Muscle layer of duodenum (tissue), 2 donors: ENCODE results near the gene VKORC1L1.
A peak's percentile ranks its signal among the peaks of the same experiment; 100 is the strongest.

Experiments
- H3K27ac ChIP-seq: one replicate; pipeline ENCODE4 v1.7.0; 2013; ENCODE audit warnings: mild to moderate bottlenecking, low read length
- H3K27me3 ChIP-seq: one replicate; pipeline ENCODE4 v1.7.0; 2013; ENCODE audit warnings: low read depth, mild to moderate bottlenecking, control low read depth, low read length
- H3K36me3 ChIP-seq, 2 donors: one replicate each; pipeline ENCODE4 v1.7.0; 2013; ENCODE audit warnings: low read length in 2 of 2, control low read depth in 1 of 2, mild to moderate bottlenecking in 1 of 2; ENCODE audit not compliant: insufficient read depth in 2 of 2, control insufficient read depth in 1 of 2
- H3K4me1 ChIP-seq, 2 donors: one replicate each; pipeline ENCODE4 v1.7.0; 2013; ENCODE audit warnings: low read length in 2 of 2, mild to moderate bottlenecking in 2 of 2, control low read depth in 1 of 2, moderate library complexity in 1 of 2; ENCODE audit not compliant: insufficient read depth in 2 of 2, control insufficient read depth in 1 of 2
- H3K4me3 ChIP-seq, 2 donors: one replicate each; pipeline ENCODE4 v1.7.0; 2013; ENCODE audit warnings: low read length in 2 of 2, low read depth in 1 of 2, mild to moderate bottlenecking in 1 of 2
- H3K9me3 ChIP-seq, 2 donors: one replicate each; pipeline ENCODE4 v1.7.0; 2013; ENCODE audit warnings: low read length in 2 of 2, control low read depth in 1 of 2, mild to moderate bottlenecking in 1 of 2; ENCODE audit not compliant: control insufficient read depth in 1 of 2
- donor health status: healthy.

VKORC1L1 gene

GRCh38 chr7:65968256-65969185 is 95.6 kb downstream of the VKORC1L1 start:
- peaks cover 27 to 88% of the 10 kb centered on the region in 2 donors for H3K36me3 ChIP-seq
- no peak overlapping the region for H3K27ac ChIP-seq
- no peak overlapping the region for H3K4me3 ChIP-seq
- H3K9me3 ChIP-seq = no peaks in the 10 kb centered on the region
- H3K4me1 ChIP-seq = no peaks in the 10 kb centered on the region
- no peaks in the 10 kb centered on the region for H3K27me3 ChIP-seq

GRCh38 chr7:65971021-65971420 is 98.1 kb downstream of the VKORC1L1 start:
- Histone ChIP-seq H3K27ac (no peak overlapping the region), H3K36me3 (peaks cover 27 to 95% of the 10 kb centered on the region in 2 donors)

GRCh38 chr7:65972976-65973375 is 100.1 kb downstream of the VKORC1L1 start:
- H3K27me3 ChIP-seq = no peaks in the 10 kb centered on the region
- no peaks in the 10 kb centered on the region for H3K9me3 ChIP-seq
- peaks cover 24 to 86% of the 10 kb centered on the region in 2 donors for H3K36me3 ChIP-seq
- H3K4me1 ChIP-seq = no peaks in the 10 kb centered on the region
- H3K27ac ChIP-seq = no peak overlapping the region
- H3K4me3 ChIP-seq = no peak overlapping the region

More at GRCh38 chr7:65971021-65971420, 98.1 kb downstream of the VKORC1L1 start:
- Histone ChIP-seq H3K9me3 (no peaks in the 10 kb centered on the region), H3K4me3 (no peak overlapping the region), H3K27me3 (no peaks in the 10 kb centered on the region), H3K4me1 (no peaks in the 10 kb centered on the region)

DNA sequence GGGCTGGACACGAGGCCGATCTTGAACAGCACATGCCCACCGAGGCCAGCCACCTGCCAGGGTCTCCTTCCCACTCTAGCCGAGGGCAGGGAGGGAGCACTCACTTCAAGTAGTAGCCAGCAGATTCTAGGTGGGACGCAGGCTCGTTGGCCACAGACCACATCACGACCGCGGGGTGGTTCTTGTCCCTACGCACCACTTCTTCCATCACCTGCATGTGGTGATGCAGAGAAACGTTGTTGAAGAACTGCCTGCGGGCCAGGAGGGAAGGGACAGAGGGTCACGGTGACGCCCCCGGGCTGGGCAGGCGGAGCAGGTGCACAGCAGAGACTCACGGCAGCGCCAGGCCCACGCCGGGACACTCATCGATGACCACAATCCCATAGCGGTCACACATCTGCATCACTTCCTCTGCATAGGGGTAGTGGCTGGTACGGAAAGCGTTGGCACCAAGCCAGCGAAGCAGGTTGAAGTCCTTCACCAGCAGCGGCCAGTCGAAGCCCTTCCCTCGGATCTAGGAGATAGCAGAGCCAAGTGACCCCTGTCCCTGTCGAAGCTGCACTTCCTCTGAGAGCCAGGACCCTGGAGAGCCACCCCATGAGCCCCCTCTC is 101.4 kb downstream of the VKORC1L1 start:
- Histone ChIP-seq H3K27me3 (no peaks in the 10 kb centered on the region), H3K4me1 (no peaks in the 10 kb centered on the region), H3K4me3 (no peak overlapping the region), H3K9me3 (no peaks in the 10 kb centered on the region), H3K36me3 (peaks cover 27 to 80% of the 10 kb centered on the region in 2 donors), H3K27ac (no peak overlapping the region)

- Histone ChIP-seq H3K36me3 (peaks cover 31 to 79% of the 10 kb centered on the region in 2 donors), H3K27me3 (no peaks in the 10 kb centered on the region), H3K9me3 (no peaks in the 10 kb centered on the region), H3K27ac (no peak overlapping the region), H3K4me3 (no peak overlapping the region), H3K4me1 (no peaks in the 10 kb centered on the region)
Measured at GRCh38 chr7:65974876-65975275, 102.0 kb downstream of the VKORC1L1 start.

DNA sequence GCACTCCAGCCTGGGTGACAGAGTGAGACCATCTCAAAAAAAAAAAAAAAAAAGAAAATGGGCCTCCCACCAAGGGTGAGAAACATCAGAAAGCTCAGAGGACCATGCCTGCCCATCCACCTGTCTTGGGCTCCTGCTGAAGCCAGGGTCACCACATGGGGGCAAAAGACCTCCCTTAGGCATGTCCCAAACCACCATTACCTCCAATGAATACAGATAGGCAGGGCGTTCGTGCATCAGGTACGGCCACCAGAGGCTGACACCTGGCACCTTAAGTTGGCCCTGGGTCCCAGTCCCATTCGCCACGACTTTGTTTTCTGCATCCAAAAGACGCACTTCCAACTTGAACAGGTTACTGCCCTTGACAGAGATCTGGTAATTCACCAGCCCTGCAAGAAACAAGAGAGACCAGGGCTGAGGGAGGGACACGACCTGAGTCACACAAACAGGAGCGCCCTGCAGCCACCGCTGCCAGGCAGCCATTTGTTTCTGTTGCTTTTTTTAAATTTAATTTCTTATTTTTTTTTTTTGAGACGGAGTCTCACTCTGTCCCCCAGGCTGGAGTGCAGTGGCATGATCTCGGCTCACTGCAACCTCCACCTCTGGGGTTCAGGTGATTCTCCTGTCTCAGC is 103.1 kb downstream of the VKORC1L1 start:
- Histone ChIP-seq H3K4me3 (no peak overlapping the region), H3K27me3 (no peaks in the 10 kb centered on the region), H3K27ac (no peak overlapping the region), H3K36me3 (peaks cover 27 to 71% of the 10 kb centered on the region in 2 donors), H3K4me1 (peaks cover 0 to 8% of the 10 kb centered on the region in 2 donors), H3K9me3 (no peaks in the 10 kb centered on the region)

GRCh38 chr7:65976659-65977196 is 103.9 kb downstream of the VKORC1L1 start:
- H3K4me3 ChIP-seq = no peak overlapping the region
- H3K27me3 ChIP-seq = no peaks in the 10 kb centered on the region
- H3K9me3 ChIP-seq = no peaks in the 10 kb centered on the region
- H3K4me1 ChIP-seq = peaks cover 0 to 13% of the 10 kb centered on the region in 2 donors
- peaks cover 27 to 63% of the 10 kb centered on the region in 2 donors for H3K36me3 ChIP-seq
- no peak overlapping the region for H3K27ac ChIP-seq

DNA sequence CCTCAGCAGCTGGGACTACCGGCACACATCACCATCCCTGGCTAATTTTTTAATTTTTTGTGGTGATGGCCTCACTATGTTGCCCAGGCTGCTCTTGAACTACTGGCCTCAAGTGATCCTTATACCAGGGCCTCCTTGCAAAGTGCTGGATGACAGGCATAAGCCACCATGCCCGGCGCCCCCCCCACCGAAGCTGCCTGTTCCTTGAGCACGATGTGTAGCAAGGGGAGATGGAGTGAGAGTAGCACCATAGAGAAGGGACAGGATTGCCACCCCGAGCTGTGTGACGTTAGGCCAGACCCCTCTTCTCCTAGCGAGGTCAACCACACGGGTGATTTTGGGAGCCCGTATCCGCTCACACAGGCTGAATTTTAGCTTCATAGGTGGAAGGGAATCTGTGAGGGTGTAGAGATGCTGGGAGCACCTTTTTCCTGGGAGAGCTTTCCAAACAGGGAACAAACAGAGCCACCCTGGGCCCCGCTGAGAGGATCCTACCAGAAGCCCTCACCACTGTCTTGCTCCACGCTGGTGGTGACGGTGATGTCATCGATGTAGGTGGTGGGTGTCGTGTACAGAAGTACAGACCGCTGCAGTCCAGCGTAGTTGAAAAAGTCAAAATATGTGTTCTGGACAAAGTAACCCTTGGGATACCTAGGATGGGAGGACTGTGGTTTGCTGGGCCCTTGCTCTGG is 106.2 kb downstream of the VKORC1L1 start:
- H3K36me3 ChIP-seq = peaks cover 19 to 41% of the 10 kb centered on the region in 2 donors
- H3K9me3 ChIP-seq = no peaks in the 10 kb centered on the region
- H3K27ac ChIP-seq = no peak overlapping the region
- no peaks in the 10 kb centered on the region for H3K27me3 ChIP-seq
- H3K4me1 ChIP-seq = peaks cover 0 to 19% of the 10 kb centered on the region in 2 donors
- H3K4me3 ChIP-seq = no peak overlapping the region

DNA sequence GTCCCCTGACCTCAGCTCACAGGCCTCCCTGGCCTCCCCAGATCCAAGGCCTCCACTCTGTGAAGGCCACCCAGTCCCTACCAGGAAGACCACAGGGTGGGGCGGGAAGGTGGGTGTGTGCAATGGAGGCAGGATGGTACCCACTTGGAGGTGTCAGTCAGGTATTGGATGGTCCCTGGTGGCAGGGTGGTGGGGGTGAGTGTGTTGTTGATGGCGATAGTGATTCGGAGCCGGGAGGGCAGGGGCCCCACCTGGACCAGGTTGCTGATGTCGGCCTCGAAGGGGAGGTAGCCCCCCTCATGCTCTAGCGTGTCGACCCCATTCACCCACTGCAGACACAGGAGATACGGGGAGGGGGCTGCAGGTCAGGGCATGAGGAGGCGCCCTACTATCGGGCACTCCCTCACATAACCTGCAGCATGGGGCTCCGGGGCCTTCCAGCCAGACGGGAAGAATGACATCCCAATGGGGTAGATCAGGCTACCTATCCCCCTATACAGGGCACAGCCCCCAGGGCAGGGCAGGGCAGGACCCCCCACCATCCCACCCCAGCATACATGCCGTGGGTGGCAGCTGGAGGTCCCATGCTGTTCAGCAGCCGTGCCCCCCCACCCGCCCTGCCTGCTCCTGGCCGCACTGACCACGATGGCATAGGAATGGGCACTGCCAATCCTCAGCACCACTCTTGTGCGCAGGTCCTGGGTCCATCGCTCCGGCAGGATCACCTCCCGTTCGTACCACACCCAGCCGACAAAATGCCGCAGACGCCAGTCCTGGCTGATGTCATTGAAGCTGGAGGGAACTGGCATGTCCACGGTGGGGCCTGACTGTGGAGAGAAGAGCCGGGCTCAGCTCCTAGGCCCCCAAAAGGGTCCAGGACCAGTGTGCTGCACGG is 107.0 kb downstream of the VKORC1L1 start:
- Histone ChIP-seq H3K27ac (peak overlapping the region; percentile 39), H3K36me3 (peaks cover 14 to 34% of the 10 kb centered on the region in 2 donors), H3K27me3 (no peaks in the 10 kb centered on the region), H3K4me1 (peaks cover 0 to 19% of the 10 kb centered on the region in 2 donors), H3K9me3 (no peaks in the 10 kb centered on the region), H3K4me3 (no peak overlapping the region)
